ENCODE measurements around the gene SGCD. TPM values are rescaled to one million over a fixed set of nuclear protein-coding genes. Genes with fewer than 3 reads are reported as not detected.

Gene SGCD
- total RNA-seq, 6 experiments from 2014 or later = 5.2 to 6.7 (median 6.4) TPM

DNA sequence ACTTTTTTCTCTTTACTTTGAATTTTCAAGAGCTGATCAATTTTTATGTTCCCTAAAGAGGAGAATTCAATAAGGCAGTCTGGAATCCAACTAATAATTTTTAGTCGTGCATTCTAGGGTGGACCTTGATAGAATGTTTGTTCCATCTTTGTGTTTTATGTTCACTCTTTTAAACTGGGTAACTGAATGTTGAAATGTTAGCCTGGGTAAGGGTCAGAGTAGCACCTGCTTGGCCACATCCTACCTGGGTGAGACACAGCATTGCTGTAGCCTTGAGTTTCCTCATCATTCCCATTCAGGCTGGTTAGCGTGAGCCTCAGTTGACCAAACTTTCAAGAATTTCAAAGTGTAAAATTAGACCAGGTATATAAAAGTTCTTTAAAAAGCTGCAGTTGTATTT, 85.0 kb downstream of the SGCD start:
- H3K36me3 Mint-ChIP-seq (ENCODE audit: low read depth) = peaks cover 5% of the 10 kb centered on the region; the same call in 1 of the 2 replicates
- H3K27ac Mint-ChIP-seq = no peak overlapping the region
- TF ChIP-seq, protein P1, sequence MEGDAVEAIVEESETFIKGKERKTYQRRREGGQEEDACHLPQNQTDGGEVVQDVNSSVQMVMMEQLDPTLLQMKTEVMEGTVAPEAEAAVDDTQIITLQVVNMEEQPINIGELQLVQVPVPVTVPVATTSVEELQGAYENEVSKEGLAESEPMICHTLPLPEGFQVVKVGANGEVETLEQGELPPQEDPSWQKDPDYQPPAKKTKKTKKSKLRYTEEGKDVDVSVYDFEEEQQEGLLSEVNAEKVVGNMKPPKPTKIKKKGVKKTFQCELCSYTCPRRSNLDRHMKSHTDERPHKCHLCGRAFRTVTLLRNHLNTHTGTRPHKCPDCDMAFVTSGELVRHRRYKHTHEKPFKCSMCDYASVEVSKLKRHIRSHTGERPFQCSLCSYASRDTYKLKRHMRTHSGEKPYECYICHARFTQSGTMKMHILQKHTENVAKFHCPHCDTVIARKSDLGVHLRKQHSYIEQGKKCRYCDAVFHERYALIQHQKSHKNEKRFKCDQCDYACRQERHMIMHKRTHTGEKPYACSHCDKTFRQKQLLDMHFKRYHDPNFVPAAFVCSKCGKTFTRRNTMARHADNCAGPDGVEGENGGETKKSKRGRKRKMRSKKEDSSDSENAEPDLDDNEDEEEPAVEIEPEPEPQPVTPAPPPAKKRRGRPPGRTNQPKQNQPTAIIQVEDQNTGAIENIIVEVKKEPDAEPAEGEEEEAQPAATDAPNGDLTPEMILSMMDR (IDR thresholded peaks at IDR 0.05) = no peak
- H3K27me3 Mint-ChIP-seq (ENCODE audit: insufficient read depth) = no peaks in the 10 kb centered on the region
- DNase-seq = no peak
- no peak overlapping the region for H3K4me3 Mint-ChIP-seq
- H3K4me1 Mint-ChIP-seq (ENCODE audit: low read depth) = peaks cover 15% of the 10 kb centered on the region
- H3K9me3 Mint-ChIP-seq = peaks cover 4% of the 10 kb centered on the region; the same call in 1 of the 2 replicates

DNA sequence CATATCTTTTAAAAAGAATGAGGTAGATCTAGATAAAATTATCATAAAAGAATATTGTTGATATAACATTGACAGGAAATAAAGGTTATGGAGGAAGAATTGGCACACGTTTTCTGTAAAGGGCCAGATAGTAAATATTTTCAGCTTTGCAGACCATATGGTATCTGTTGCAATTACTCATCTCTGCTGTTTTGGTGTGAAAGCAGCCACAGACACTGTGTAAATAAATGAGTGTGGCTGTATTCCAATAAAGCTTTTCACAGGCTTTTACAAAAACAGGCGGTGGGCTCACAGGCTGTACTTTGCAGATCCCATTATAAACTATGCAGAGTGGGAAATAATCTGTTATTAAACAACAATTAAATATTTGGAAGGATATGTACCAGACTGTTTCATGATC, 87.4 kb downstream of the SGCD start:
- Mint-ChIP-seq H3K4me1 (ENCODE audit: low read depth) (peaks cover 15% of the 10 kb centered on the region), H3K36me3 (ENCODE audit: low read depth) (no peaks in the 10 kb centered on the region), H3K27me3 (ENCODE audit: insufficient read depth) (no peaks in the 10 kb centered on the region), H3K9me3 (no peaks in the 10 kb centered on the region), H3K4me3 (no peak overlapping the region), H3K27ac (no peak overlapping the region)
- no peak for DNase-seq
- TF ChIP-seq, protein P1 (IDR thresholded peaks at IDR 0.05) = no peak

DNA sequence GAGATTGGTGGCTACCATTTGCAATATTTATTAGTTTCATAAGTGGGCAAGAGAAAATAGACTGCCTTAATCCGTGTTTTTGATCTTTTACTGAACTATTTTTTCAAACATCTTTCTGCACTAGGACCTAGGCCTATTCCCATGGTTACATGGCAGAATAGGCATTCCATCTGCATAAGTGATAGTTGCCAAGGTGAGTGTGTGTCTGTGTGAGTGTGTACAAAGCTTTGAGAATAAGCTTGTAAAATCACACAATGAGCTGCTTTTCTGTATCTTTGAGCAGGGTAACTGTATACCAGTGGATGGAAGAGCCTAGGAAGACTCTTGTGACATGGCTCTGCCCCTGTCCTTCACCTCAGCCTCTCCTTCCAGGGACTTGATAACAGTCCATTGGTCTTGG, 92.7 kb downstream of the SGCD start:
- Mint-ChIP-seq H3K36me3 (ENCODE audit: low read depth) (no peaks in the 10 kb centered on the region), H3K4me1 (ENCODE audit: low read depth) (no peaks in the 10 kb centered on the region), H3K27ac (no peak overlapping the region), H3K27me3 (ENCODE audit: insufficient read depth) (no peaks in the 10 kb centered on the region), H3K4me3 (no peak overlapping the region), H3K9me3 (no peaks in the 10 kb centered on the region; the same call in 1 of the 2 replicates)
- TF ChIP-seq, protein P1 (IDR thresholded peaks at IDR 0.05) = no peak
- DNase-seq = no peak

DNA sequence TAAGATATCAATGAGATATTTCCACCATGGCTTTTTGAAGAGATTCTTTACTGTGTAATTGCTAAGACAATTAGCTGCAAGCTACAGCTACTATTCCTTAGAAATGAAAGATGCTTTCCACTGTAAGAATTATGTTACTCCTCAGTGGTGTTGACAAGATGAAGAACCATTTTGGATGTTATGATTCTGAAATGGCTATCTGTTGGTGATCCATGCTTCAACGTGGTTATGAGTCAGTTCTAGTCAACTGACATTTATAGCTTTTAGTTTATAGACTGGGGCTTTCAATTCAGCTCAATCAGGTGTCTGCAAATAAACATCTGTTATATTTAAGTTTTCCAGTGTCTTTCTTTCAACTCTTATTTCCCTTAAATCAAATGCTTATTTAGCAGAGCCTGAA, 93.7 kb downstream of the SGCD start:
- no peaks in the 10 kb centered on the region for H3K27me3 Mint-ChIP-seq (ENCODE audit: insufficient read depth)
- H3K27ac Mint-ChIP-seq = no peak overlapping the region
- H3K9me3 Mint-ChIP-seq = no peaks in the 10 kb centered on the region; the same call in 1 of the 2 replicates
- H3K4me3 Mint-ChIP-seq = no peak overlapping the region
- DNase-seq = no peak
- H3K4me1 Mint-ChIP-seq (ENCODE audit: low read depth) = no peaks in the 10 kb centered on the region
- TF ChIP-seq, protein P1 (IDR thresholded peaks at IDR 0.05) = no peak
- H3K36me3 Mint-ChIP-seq (ENCODE audit: low read depth) = no peaks in the 10 kb centered on the region

DNA sequence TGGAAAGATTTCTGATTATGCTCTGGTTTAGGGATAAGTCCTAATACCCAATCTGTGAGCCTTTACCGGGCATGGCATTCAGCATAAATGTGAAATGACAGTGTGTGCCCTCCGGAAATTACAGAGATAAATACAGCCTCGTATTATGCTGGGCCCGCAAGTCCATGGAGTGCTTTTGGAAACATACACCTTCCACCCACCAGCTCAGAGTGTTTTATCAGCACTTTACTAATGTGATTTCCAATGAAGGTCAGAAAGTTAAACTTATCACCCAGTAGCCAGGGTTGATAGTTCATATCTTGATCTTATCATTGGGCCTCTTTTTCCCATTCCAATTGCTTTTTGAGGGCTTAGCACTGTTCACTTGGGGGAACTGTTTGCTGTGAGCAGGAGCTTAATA, 94.8 kb downstream of the SGCD start:
- H3K9me3 Mint-ChIP-seq = no peaks in the 10 kb centered on the region; the same call in 1 of the 2 replicates
- H3K36me3 Mint-ChIP-seq (ENCODE audit: low read depth) = no peaks in the 10 kb centered on the region
- DNase-seq = no peak
- TF ChIP-seq, protein P1 (IDR thresholded peaks at IDR 0.05) = no peak
- no peak overlapping the region for H3K4me3 Mint-ChIP-seq
- H3K4me1 Mint-ChIP-seq (ENCODE audit: low read depth) = no peaks in the 10 kb centered on the region
- no peak overlapping the region for H3K27ac Mint-ChIP-seq
- no peaks in the 10 kb centered on the region for H3K27me3 Mint-ChIP-seq (ENCODE audit: insufficient read depth)

DNA sequence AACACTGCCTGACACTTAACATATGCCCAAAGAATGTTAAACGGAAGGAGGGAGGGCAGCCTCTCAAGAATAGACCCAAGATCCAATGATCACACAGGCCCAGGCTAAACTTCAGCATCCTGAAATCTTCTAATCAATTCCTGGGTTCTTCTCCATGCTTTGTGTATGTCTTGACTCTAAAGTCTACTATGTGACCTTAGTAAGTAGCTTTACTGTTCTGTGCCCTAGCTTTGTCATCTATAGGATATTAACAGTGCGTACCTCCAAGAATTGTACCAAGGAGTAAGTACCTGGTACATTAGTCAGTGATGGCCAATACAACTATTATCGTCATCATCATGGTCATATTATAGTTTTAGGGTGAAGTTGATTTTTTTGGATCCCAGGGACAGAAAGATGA, 96.6 kb downstream of the SGCD start:
- TF ChIP-seq, protein P1 (IDR thresholded peaks at IDR 0.05) = no peak
- Mint-ChIP-seq H3K27ac (no peak overlapping the region), H3K27me3 (ENCODE audit: insufficient read depth) (no peaks in the 10 kb centered on the region), H3K9me3 (no peaks in the 10 kb centered on the region; the same call in 1 of the 2 replicates), H3K36me3 (ENCODE audit: low read depth) (no peaks in the 10 kb centered on the region), H3K4me1 (ENCODE audit: low read depth) (no peaks in the 10 kb centered on the region), H3K4me3 (no peak overlapping the region)
- DNase-seq = no peak
